Astrocyte (in vitro differentiated cells and primary cell): Measurements from ENCODE around the gene A4GNT. TPM values are rescaled to one million over a fixed set of nuclear protein-coding genes. Genes with fewer than 3 reads are reported as not detected.

Source experiments
- DNase-seq: peaks from one replicate; pipeline ENCODE4 v3.0.0-alpha.2; 2010; ENCODE audit warnings: low read depth
- FAIRE-seq: peaks from 2 replicates; lab custom pipeline; 2011; peaks lifted over from hg19 to GRCh38; lab: Jason Lieb, UNC
- H2AFZ ChIP-seq: 2 replicates; pipeline ENCODE4 v1.6.0; 2012; ENCODE audit warnings: low read depth, low read length, inconsistent platforms
- H3K27ac ChIP-seq: 2 replicates; pipeline ENCODE4 v1.5.1; 2011; ENCODE audit warnings: low read depth, low read length, inconsistent platforms
- H3K27me3 ChIP-seq: 2 replicates; pipeline ENCODE4 v1.6.0; 2011; ENCODE audit warnings: low read length, inconsistent platforms; ENCODE audit not compliant: insufficient read depth
- H3K36me3 ChIP-seq: 2 replicates; pipeline ENCODE4 v1.5.1; 2011; ENCODE audit warnings: low read length, inconsistent platforms; ENCODE audit not compliant: insufficient read depth
- H3K4me1 ChIP-seq: 2 replicates; pipeline ENCODE4 v1.5.1; 2011; ENCODE audit warnings: low read length, inconsistent platforms; ENCODE audit not compliant: insufficient read depth
- H3K4me2 ChIP-seq: 2 replicates; pipeline ENCODE4 v1.6.0; 2012; ENCODE audit warnings: low read length, inconsistent platforms
- H3K4me3 ChIP-seq: 2 replicates; pipeline ENCODE4 v1.5.1; 2011; ENCODE audit warnings: low read depth, mild to moderate bottlenecking, low read length, inconsistent platforms; ENCODE audit not compliant: insufficient read depth
- H3K79me2 ChIP-seq: 2 replicates; pipeline ENCODE4 v1.6.0; 2012; ENCODE audit warnings: mild to moderate bottlenecking, low read length, inconsistent platforms; ENCODE audit not compliant: insufficient read depth
- H3K9ac ChIP-seq: 2 replicates; pipeline ENCODE4 v1.6.0; 2012; ENCODE audit warnings: mild to moderate bottlenecking, low read length, inconsistent platforms
- H3K9me3 ChIP-seq: 2 replicates; pipeline ENCODE4 v1.5.1; 2012; ENCODE audit warnings: low read depth, mild to moderate bottlenecking, low read length, inconsistent platforms; ENCODE audit not compliant: insufficient read depth
- H4K20me1 ChIP-seq: 2 replicates; pipeline ENCODE4 v1.6.0; 2012; ENCODE audit warnings: low read length, inconsistent platforms; ENCODE audit not compliant: insufficient read depth
- H3K27ac Mint-ChIP-seq: one replicate; pipeline ENCODE4 v1.8.0; 2021; ENCODE audit warnings: mild to moderate bottlenecking, mixed read lengths; ENCODE audit not compliant: unreplicated experiment
- H3K27me3 Mint-ChIP-seq: one replicate; pipeline ENCODE4 v1.8.0; 2021; ENCODE audit warnings: low read depth, mixed read lengths; ENCODE audit not compliant: unreplicated experiment
- H3K36me3 Mint-ChIP-seq: one replicate; pipeline ENCODE4 v1.8.0; 2021; ENCODE audit warnings: low read depth, mixed read lengths; ENCODE audit not compliant: unreplicated experiment
- H3K4me1 Mint-ChIP-seq: one replicate; pipeline ENCODE4 v1.8.0; 2021; ENCODE audit warnings: low read depth, mixed read lengths; ENCODE audit not compliant: unreplicated experiment
- H3K4me3 Mint-ChIP-seq: one replicate; pipeline ENCODE4 v1.8.0; 2021; ENCODE audit warnings: mild to moderate bottlenecking, moderate library complexity, mixed read lengths; ENCODE audit not compliant: unreplicated experiment
- H3K9me3 Mint-ChIP-seq: one replicate; pipeline ENCODE4 v1.8.0; 2021; ENCODE audit warnings: mild to moderate bottlenecking, mixed read lengths; ENCODE audit not compliant: unreplicated experiment
- EZH2 ChIP-seq: IDR thresholded peaks from 2 replicates; pipeline ENCODE4 v1.6.1; 2012; ENCODE audit warnings: mild to moderate bottlenecking, low read length, inconsistent platforms; ENCODE audit not compliant: insufficient read depth
- total RNA-seq: library from RNA; stranded (reverse); gene quantifications from 2 replicates; pipeline ENCODE4 v1.2.1, GENCODE V29; 2021
- TF ChIP-seq, protein P1 (sequence below): IDR thresholded peaks from 2 replicates; pipeline ENCODE4 v1.5.1; 2011; ENCODE audit warnings: low read depth, mild to moderate bottlenecking, inconsistent platforms, low read length, moderate library complexity; ENCODE audit not compliant: insufficient read depth

The A4GNT gene
- total RNA-seq, 1 donor from 2014 or later: not detected

GRCh38 chr3:138125548-138126221 lies 6.5 kb downstream of the A4GNT start:
- peak overlapping the region; percentile 53 for H3K4me2 ChIP-seq
- H3K36me3 Mint-ChIP-seq: peaks cover 2% of the 10 kb centered on the region
- no peak overlapping the region for H3K4me3 ChIP-seq
- FAIRE-seq (peak; percentile 5), DNase-seq (peak; percentile 59)
- peak overlapping the region; percentile 9 for H3K9ac ChIP-seq
- H3K4me1 Mint-ChIP-seq: peaks cover 14% of the 10 kb centered on the region
- peaks cover 8% of the 10 kb centered on the region for H3K9me3 ChIP-seq
- H2AFZ ChIP-seq: peak overlapping the region; percentile 51
- TF ChIP-seq, protein P1, sequence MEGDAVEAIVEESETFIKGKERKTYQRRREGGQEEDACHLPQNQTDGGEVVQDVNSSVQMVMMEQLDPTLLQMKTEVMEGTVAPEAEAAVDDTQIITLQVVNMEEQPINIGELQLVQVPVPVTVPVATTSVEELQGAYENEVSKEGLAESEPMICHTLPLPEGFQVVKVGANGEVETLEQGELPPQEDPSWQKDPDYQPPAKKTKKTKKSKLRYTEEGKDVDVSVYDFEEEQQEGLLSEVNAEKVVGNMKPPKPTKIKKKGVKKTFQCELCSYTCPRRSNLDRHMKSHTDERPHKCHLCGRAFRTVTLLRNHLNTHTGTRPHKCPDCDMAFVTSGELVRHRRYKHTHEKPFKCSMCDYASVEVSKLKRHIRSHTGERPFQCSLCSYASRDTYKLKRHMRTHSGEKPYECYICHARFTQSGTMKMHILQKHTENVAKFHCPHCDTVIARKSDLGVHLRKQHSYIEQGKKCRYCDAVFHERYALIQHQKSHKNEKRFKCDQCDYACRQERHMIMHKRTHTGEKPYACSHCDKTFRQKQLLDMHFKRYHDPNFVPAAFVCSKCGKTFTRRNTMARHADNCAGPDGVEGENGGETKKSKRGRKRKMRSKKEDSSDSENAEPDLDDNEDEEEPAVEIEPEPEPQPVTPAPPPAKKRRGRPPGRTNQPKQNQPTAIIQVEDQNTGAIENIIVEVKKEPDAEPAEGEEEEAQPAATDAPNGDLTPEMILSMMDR: no peak
- no peak for TF ChIP-seq EZH2
- peaks cover 3% of the 10 kb centered on the region for H3K27me3 Mint-ChIP-seq
- peaks cover 4% of the 10 kb centered on the region for H3K9me3 Mint-ChIP-seq
- H3K27me3 ChIP-seq: peaks cover 3% of the 10 kb centered on the region
- peak overlapping the region; percentile 27 for H3K27ac Mint-ChIP-seq
- no peaks in the 10 kb centered on the region for H4K20me1 ChIP-seq
- no peaks in the 10 kb centered on the region for H3K79me2 ChIP-seq
- H3K4me1 ChIP-seq: peaks cover 12% of the 10 kb centered on the region
- peak overlapping the region; percentile 1 for H3K27ac ChIP-seq
- H3K36me3 ChIP-seq: no peaks in the 10 kb centered on the region
- peak overlapping the region; percentile 2 for H3K4me3 Mint-ChIP-seq

GRCh38 chr3:138124706-138125355 lies 7.4 kb downstream of the A4GNT start:
- no peak overlapping the region for H3K4me3 ChIP-seq
- H3K36me3 Mint-ChIP-seq: peaks cover 2% of the 10 kb centered on the region
- H3K36me3 ChIP-seq: no peaks in the 10 kb centered on the region
- TF ChIP-seq EZH2: no peak
- TF ChIP-seq, protein P1: no peak
- peaks cover 3% of the 10 kb centered on the region for H3K27me3 Mint-ChIP-seq
- H3K79me2 ChIP-seq: no peaks in the 10 kb centered on the region
- H3K9me3 Mint-ChIP-seq: peaks cover 4% of the 10 kb centered on the region
- peak overlapping the region; percentile 53 for H3K4me2 ChIP-seq
- H2AFZ ChIP-seq: no peak overlapping the region
- H3K4me1 Mint-ChIP-seq: peaks cover 14% of the 10 kb centered on the region
- no peak overlapping the region for H3K27ac ChIP-seq
- H3K4me1 ChIP-seq: peaks cover 12% of the 10 kb centered on the region
- H4K20me1 ChIP-seq: no peaks in the 10 kb centered on the region
- no peak overlapping the region for H3K27ac Mint-ChIP-seq
- peak; percentile 66 for DNase-seq
- H3K4me3 Mint-ChIP-seq: no peak overlapping the region
- H3K9ac ChIP-seq: no peak overlapping the region
- H3K9me3 ChIP-seq: peaks cover 8% of the 10 kb centered on the region
- FAIRE-seq: peak; percentile 23
- peaks cover 3% of the 10 kb centered on the region for H3K27me3 ChIP-seq

GRCh38 chr3:138124188-138124587 lies 8.0 kb downstream of the A4GNT start:
- Mint-ChIP-seq H3K4me3 (no peak overlapping the region), H3K36me3 (peaks cover 2% of the 10 kb centered on the region), H3K9me3 (peaks cover 4% of the 10 kb centered on the region), H3K4me1 (peaks cover 14% of the 10 kb centered on the region), H3K27me3 (peaks cover 3% of the 10 kb centered on the region), H3K27ac (no peak overlapping the region)
- peaks cover 12% of the 10 kb centered on the region for H3K4me1 ChIP-seq
- DNase-seq (no peak), FAIRE-seq (no peak)
- no peaks in the 10 kb centered on the region for H3K36me3 ChIP-seq
- H3K9me3 ChIP-seq: peaks cover 8% of the 10 kb centered on the region
- no peak overlapping the region for H3K4me2 ChIP-seq
- no peak overlapping the region for H3K4me3 ChIP-seq
- no peaks in the 10 kb centered on the region for H4K20me1 ChIP-seq
- no peak overlapping the region for H2AFZ ChIP-seq
- H3K79me2 ChIP-seq: no peaks in the 10 kb centered on the region
- no peak overlapping the region for H3K27ac ChIP-seq
- H3K9ac ChIP-seq: no peak overlapping the region
- peaks cover under 1% of the 10 kb centered on the region for H3K27me3 ChIP-seq
- TF ChIP-seq, protein P1: no peak
- no peak for TF ChIP-seq EZH2
